Measurements from ENCODE around the gene PRICKLE2.

PRICKLE2 gene, protein sequence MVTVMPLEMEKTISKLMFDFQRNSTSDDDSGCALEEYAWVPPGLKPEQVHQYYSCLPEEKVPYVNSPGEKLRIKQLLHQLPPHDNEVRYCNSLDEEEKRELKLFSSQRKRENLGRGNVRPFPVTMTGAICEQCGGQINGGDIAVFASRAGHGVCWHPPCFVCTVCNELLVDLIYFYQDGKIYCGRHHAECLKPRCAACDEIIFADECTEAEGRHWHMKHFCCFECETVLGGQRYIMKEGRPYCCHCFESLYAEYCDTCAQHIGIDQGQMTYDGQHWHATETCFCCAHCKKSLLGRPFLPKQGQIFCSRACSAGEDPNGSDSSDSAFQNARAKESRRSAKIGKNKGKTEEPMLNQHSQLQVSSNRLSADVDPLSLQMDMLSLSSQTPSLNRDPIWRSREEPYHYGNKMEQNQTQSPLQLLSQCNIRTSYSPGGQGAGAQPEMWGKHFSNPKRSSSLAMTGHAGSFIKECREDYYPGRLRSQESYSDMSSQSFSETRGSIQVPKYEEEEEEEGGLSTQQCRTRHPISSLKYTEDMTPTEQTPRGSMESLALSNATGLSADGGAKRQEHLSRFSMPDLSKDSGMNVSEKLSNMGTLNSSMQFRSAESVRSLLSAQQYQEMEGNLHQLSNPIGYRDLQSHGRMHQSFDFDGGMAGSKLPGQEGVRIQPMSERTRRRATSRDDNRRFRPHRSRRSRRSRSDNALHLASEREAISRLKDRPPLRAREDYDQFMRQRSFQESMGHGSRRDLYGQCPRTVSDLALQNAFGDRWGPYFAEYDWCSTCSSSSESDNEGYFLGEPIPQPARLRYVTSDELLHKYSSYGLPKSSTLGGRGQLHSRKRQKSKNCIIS

DNA sequence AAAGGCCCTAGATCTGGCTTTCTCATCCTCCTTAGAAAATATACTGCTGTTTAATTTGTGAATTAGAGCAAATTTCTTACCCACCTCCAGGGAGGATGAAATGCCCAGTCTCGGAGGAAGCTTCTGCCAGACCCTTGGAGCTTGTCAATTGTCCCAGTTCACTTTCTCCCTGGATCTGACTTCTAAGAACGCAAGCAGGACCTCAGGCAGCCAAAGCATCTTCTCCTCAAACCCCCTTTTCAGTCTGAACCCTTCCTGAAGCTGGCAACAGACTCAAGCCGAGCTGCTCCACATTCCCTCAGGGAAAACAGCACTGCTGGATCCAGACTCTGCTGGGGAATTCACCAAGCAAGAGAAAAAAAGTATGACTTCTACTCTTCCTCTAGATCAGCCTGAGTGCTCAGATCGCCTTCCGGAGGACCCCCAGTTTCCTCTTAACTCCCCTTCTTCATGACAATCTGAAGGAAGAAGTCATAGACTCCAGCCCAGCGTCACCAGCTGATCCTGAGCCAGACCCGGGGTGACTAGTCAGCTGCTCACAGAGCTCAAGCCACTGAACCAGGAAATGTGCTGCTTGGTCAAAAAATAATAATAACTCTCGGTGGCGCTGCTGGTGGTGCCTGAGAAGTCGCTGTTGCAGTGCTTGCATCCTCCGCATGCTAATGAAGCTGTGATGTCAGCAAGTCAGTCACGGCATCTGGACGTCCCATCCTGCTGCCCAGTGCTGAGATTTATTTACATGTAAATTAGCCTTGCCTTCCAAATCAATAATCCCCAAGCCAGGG, at the start of gene PRICKLE2:
Gene PRICKLE2, minus strand, starts transcription at position 641 of the 785 bp plus-strand sequence. CDS start 26,539 bp downstream, outside the sequence.
- no peak for DNase-seq

DNA sequence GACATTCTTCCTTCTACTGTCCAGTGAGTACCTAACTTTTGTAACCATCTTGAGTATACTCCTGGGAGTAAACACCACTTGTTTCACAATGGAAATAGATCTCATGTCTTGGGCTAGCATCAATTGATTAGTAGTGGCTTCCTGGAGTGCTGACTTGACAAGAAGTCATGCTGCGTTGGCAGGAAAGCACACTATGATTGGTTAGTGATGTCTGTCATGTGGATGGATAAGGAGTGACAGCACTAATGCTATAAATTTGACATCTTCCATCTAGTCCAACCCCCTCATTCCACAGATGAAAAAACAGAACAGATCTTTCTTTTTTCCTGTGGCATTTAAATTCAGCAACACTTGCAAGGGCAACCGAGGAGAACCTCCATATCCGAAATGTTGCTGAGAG, 47.6 kb upstream of the PRICKLE2 start:
- DNase-seq: no peak

DNA sequence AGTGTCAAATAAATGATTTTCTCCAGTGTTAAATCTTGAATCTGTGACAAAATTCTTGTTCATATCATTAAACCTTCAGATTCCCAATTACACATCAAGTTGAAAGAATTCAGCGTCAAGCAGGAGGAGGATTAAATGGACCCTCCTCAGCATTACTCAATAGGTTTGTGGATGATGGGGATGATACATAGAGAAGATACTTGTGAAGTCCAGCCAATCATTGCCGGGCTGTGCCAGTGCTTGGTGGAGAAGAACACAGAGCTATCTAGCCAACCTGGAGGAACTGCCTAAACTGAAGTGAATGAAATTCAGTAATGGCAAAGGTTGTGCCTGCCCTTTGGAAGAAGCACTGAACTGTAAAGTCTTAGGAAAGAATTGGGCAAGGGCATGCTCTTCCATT, 47.0 kb upstream of the PRICKLE2 start:
- no peak for DNase-seq

DNA sequence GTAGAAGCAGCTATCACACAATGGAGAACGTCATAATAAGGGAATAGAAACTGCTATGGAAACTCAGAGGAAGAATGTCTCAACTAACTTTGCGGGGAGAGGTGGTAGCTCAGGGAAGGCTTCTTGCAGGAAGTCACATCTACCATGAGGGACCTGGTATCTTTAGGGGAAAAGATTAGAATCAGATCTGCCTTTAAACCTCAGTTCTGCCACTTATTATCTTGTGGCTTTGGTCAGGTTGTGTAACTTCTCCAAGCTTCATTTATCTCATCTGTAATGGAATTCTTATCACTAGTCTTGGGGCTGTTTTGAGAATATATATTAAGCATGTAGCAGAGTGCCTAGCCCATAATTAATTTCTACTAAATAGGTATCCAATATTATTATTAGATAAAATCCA, 46.4 kb upstream of the PRICKLE2 start:
- DNase-seq: no peak

DNA sequence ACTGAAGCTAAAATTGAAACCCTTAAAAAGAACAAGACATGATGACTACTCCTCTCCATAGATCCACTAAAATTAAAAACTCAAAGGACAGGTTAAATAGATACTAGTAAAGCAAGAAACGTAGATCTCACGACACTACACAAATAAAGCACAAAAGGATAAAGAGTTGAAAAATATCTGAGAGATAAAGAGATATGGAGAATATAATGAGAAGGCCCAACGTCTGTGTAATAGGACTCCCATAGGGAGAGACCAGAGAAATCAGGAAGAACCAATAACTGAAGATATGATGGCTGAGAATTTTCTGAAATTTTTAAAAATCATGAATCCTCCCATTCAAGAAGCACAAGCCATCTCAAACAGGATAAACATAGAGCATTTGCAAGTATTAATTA, 45.6 kb upstream of the PRICKLE2 start:
- DNase-seq: no peak

DNA sequence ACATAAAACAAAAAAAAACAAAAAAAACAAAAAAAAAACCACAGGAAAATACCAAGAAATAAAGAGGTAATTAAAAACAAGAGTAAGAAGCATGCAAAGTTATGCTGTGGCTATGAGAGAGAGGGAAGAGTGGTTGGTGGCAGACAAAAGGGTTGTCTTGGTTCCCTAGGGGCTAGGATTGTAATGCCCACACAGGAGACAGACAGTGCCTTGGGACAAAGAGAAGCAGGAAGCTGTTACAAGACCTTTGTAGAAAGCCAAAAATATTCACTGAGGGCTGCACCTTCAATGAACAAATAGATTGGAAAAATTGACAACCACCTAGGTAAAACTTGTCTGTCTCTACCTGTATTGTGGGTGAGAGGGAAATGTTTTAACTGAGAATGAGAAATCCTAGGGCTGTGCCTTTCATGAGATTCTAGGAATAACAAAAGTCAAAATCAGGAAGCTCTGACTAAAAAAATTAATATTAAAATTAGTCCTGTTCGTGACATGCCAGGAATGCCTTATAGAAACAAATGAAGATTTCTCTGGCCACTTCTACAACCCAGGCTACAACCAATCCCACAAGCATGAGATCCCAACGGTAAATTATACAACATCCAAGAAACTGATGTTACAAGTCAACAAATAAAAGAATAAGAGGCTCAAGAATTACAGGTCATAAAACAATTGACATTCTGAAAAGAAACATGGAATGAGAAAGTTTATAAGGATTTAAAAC, 45.0 kb upstream of the PRICKLE2 start:
- DNase-seq: no peak

DNA sequence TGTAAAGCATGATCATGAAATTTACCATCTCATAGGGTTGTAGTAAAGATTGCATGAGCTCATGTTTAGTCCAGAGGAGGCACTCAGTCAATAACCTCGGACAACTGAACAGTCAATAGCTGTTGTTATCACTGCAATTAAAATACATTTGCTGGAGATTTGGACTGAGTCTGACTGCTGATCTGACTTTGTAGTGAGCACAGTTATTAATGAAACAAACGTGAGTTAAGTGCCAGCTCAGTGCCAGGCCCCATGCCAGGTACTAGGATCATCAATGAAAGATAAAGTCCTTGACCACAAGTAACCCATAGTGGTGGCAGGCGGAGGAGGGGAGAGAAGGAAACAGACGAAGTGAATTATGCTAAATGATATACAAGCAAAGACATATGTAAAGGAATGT, 43.7 kb upstream of the PRICKLE2 start:
- DNase-seq: no peak

DNA sequence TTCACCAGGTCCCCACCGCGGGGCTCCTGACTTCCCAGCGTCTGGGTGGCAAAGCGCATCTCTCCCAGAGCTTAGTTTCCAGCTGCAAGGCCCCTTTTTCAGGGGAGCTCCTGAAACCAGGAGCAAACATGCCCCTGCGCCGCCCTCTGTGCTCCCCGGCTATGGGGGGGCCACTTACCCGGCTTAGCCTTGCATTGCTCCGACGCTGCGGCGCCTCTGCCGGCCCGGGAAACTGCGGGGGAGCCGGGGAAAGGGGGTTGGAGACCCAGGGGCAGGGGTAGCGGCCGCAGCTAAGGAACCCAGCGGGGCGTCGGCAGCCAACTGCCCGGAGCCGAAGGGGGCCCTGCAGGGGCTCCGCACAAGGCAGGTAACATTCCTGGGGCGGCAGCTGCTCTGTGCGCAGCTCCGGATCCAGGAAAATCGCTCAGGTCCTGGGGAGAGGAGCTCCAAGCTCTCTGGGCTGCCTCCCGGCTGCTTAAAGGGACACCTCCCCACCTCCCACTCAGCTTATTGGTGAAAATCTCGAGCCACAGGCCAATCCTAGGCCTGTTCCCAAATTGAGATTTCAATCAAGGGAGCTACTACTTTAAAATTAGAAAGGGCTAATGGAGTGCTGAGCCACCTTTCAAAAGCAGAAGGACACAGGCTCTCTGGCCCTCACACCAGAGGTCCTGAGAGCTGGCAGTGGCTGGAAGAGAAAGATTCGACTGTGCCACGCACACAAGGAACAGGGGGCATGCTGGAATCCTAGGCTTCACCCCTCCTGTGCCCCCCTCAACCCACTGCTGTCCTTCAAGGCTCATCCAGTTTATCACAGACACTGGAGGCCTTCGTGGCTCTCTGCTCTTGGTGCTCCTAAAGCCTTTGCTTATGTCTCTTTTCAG, 42.7 kb upstream of the PRICKLE2 start:
- DNase-seq: no peak

DNA sequence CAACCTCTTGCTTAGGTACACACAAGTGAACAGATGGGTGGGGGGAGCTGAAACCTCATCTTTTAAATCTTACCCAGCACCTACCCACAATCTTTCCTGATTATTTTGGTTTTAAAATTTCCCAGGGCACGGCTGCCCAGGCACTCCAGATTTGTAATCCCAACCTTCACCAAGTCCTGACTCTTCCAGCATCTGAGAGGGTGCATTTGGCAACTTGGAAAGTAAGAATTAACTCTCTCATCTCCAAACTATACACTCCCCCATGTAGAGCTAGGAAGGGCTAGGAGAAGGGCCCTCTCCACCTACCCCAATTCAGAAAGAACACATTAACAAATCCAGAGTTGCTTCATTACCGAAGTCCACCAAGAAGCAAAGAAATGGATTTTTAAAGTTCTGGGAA, 41.7 kb upstream of the PRICKLE2 start:
- DNase-seq: no peak

DNA sequence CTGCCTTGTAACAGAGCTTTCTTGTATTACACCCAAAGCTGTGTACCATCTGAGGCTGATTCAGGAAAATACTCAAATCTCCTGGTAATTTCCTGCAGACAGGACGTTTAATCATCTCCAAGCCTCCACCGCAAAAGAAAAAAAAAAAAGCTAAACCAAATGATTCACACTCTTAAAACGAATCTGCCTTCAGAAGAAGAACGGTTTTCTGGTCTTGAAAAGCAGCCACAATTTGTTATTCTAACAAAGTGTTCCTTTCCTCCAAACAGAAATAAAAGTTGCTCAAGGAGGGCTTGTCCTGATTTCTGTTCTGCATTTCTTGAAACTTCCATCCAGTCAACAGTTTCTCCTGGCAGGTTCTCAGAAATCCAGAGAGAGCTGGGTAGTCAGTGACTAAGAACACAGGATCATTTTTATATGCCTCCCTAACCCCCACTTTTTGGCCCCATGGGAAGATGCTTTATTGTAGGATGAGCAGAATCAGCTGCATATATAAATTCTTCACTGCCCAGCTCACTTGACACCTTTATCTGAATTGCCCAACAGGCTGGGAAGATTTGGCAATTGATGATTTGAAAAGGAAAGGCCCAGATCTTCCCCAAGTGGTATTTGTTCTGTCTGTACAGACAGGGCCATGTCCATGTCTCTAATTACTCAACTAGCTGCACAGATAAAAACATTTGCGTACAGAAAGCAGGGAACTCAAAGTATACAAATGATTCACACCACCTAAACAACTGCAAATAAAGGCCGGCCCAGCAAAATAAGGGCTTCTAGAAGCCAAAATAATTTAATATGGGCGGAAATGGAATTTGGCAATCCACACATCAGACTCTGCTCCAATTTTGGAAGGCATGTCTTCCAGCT, 41.0 kb upstream of the PRICKLE2 start:
- DNase-seq: no peak

DNA sequence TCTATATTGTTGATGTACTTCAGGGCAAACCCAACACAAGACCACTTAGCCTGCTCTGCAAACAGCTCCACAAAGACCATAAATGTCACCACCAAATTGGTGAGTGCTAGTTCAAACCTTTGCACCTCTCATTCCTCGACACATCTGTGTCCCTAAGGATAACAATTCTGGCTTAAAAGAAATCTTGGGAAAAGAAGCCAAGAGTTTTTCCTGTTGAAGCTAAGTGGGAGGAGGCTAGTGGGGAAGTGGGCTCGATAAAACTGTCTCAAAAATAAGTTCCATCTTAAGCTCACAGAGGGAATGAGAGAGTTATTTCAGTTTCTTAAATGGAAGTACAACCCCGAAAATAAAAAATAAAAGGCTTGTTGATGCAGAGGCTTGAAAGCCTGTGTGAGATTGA, 40.4 kb upstream of the PRICKLE2 start:
- no peak for DNase-seq

DNA sequence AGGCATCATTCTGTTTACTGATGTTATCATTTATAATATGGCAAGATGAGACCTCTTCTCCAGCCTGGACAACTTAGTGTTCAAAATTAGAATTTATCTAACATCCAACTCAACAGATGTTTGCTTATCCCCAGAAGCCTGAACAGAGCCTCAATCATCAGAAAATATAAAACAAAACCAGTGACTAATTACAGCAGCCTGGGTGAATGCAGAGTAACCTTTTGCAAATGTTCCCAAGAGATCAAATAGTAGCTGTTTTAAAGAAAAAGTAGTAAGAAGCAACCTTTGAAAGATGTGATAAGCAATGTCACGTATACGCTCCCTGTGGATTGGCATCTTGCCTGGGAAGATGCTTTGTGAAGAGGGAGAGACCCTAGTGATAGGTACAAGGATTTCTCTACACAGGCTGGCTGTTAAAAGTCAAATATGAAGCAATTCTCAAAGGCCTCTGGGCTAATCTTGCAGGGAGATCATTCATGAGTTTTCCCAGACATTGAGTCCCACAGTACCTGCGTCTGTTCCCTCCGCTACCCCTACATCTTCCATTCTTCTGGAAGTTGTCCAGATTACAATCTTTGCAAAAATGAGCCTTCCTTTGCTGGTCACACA, 39.3 kb upstream of the PRICKLE2 start:
- no peak for DNase-seq

DNA sequence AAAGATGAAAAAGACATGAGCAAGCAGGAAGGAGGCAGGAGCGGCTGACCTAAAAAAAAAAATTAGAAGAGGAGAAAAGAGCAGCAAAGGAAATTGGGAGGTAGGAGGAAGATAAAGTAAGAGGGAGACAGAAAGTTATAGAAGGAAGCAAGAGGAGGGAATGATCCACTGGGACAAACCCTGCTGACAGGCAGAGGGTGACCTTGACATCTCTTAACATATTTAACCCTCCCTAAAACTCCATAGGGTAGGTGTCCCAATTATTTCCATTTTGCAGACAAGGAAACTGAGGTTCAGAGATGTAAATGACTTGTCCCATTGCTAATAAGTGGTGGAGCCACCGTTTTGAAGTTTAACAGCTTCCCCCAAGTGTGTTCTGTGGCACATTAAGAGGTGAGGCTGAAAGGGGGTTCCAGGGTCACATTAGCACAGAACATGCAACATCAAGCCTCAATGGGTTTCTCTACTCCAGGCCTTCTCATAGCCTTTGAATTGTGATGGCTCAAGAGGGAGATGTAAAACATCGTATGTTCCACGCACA, 37.4 kb upstream of the PRICKLE2 start:
- DNase-seq: no peak

DNA sequence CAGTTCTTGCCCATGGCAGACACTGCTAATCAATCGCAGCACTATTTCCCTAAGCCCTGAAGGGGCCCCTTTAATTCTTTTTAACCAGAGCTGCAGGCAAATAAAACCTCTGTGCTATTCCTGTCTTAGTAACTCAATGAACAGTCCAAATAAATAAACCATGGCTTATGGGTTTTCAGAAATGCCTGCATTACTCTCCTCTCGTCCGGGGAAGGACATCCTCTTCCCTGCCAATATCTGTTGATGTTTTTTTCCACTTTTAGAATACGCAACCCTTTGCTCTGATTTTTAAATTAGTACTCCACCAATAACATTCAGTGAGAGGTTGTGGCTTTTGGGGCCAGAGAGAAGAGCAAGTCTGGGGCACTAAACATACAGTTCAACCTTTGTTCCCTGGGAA, 35.2 kb upstream of the PRICKLE2 start:
- no peak for DNase-seq

DNA sequence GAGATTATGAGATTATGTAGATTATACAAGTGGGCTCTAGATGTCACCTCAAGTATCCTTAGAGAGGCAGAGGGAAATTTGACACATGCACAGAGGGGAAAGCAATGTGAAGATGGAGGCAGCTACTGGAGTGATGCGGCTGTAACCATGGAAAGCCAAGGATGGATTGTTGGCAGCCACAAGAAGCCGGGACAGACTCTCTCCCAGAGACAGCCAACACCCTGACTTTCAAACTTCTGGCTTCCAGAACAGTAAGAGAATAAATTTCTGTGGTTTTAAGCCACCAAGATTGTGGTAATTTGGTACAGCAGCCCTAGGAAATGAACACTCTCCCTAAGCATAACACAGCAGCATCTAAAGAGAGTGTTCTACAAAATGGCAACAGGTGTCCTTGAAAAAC, 34.4 kb upstream of the PRICKLE2 start:
- DNase-seq: no peak

DNA sequence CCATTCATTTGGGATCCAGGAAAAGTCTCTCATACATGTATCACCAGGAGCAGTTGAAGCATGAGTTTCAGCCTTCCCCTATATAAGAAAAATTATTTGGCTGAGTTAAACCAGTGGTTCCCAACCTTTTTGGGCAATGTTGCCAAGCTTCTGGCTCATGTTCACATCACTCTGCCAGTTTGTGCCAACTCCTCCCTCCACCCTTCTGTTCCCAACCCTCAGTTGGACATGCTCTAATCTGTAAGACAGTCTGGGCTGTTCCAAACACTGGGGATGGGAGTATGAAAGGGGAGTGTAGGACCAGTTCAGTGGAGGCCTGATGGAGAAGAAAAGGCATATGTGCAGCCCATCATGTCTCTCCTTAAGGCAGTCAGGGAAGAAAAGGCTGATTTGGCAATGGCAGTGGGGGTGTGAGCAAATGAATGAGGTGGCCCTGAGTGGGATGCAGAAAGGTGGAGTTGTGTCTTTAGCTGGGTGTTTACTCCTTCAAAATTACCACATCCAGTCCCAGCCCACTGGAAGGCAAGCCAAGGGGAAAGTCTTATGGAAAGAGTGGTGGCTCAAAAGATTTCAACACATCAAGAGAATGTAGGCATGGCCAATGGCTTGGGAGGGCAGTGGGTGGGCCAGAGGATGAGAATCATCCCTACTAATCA, 32.0 kb upstream of the PRICKLE2 start:
- DNase-seq: no peak

DNA sequence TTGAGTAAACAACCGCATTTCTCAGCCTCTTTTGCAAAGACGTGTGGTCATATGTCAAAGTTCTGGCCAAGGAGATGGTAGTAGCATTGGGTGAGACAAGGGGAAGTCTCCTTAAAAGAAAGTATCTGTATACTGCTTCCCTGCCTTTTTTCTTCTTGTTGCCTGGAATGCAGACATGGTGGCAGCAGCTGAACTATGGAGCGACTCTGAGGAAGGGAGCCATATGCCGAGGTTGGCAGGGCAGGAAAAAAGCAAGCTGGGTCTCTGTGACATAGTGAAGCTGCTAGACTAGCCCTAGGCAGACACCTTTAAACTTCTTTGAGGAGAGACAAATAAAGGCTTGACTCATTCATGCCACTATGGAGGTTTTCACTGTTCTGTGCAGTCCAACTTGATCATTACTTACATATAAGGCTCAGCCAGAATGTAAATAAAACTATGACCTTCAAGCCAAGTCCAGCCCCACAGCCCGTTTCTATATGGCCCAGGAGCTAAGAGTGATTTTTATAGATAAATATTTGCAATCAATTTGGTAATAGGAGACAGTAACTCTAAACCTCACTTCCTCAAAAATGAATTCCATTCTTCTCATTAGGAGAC, 30.6 kb upstream of the PRICKLE2 start:
- DNase-seq: no peak

DNA sequence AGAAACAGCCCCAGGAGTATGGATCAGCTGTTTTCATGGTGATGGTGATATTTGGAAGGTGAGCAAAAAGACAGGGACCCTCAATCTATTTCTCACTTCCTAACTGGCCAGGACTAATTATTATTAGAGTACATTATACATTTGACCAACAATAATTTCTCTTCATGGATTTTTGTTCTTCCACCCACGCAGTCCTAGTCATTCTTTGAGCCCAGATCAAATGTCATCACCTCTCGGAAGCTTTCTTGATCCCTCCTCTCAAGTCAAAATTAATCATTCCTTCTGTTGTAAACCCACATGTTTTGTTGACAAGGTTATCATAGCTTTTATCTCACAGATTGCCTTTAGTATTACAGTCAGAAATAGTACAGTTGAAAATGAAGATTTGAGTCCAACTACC, 29.2 kb upstream of the PRICKLE2 start:
- DNase-seq: no peak

DNA sequence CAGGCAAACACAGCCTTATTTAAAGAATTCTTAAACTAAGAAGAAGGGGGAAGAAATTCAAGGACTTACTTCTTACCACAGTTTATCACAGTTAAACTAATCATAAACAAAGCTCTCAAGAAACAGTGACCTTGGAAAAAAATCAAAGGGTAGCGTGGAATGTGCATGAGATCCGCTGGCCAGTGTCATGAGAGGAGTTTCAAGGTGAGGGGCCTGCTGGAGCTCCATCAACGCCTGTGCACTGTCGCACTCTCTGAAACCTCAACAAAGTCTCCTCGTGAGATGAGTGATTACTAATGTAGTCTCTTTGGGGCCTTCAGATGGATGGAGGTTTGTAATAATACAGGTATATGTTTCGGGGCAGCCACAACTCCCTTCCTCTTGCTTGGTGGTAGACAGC, 28.4 kb upstream of the PRICKLE2 start:
- DNase-seq: no peak
